DND-41 (cell line): ENCODE data around the gene MFSD8.

Experiments used
- CTCF ChIP-seq: IDR thresholded peaks from 2 replicates; pipeline ENCODE4 v1.5.1; 2012; ENCODE audit warnings: borderline replicate concordance, low read length, moderate library complexity, mild to moderate bottlenecking; ENCODE audit not compliant: poor library complexity, severe bottlenecking; ENCODE audit errors: extremely low read depth
- EZH2 ChIP-seq: IDR thresholded peaks from 3 replicates; pipeline ENCODE4 v1.6.1; 2012; ENCODE audit warnings: borderline replicate concordance, low read depth, mild to moderate bottlenecking, moderate library complexity, low read length, inconsistent platforms; ENCODE audit not compliant: severe bottlenecking

- TF ChIP-seq EZH2 (no peak), CTCF (no peak)
These were observed 44.5 kb downstream of the MFSD8 start for GRCh38 chr4:127920521-127920920.
